NCI-H2081 treated with DMSO at 0.1 percent for 48 hours (cell line): ENCODE results near the gene ZCCHC14.
"Not testable (repeated sequence)": the region's sequence is repeated elsewhere in the genome, so short reads cannot be mapped to it uniquely, and the experiment has no call there.

Source experiments
- DNase-seq: peaks from one replicate; lab custom pipeline; 2025; lab: John Stamatoyannopoulos, UW

ZCCHC14 gene

GRCh38 chr16:87382023-87382785 lies 110.6 kb downstream of the ZCCHC14 start:
- no peak for DNase-seq

- no peak for DNase-seq
Observed at GRCh38 chr16:87380881-87381280, 111.9 kb downstream of the ZCCHC14 start.

- DNase-seq: no peak
Observed at GRCh38 chr16:87380403-87380802, 112.4 kb downstream of the ZCCHC14 start.

GRCh38 chr16:87379312-87379752 lies 113.5 kb downstream of the ZCCHC14 start:
- DNase-seq: not testable (repeated sequence)

GRCh38 chr16:87376660-87377059 lies 116.2 kb downstream of the ZCCHC14 start:
- no peak for DNase-seq

- DNase-seq: no peak
Observed at GRCh38 chr16:87375426-87376135, 117.2 kb downstream of the ZCCHC14 start.

- DNase-seq: no peak
Observed at GRCh38 chr16:87374313-87374712, 118.5 kb downstream of the ZCCHC14 start.

GRCh38 chr16:87372305-87372704 lies 120.5 kb downstream of the ZCCHC14 start:
- DNase-seq: no peak

GRCh38 chr16:87371261-87371866 lies 121.5 kb downstream of the ZCCHC14 start:
- no peak for DNase-seq

GRCh38 chr16:87369796-87370719 lies 122.8 kb downstream of the ZCCHC14 start:
- DNase-seq: no peak

- no peak for DNase-seq
Observed at GRCh38 chr16:87369117-87369765, 123.6 kb downstream of the ZCCHC14 start.

GRCh38 chr16:87368029-87368770 lies 124.6 kb downstream of the ZCCHC14 start:
- DNase-seq: no peak

- DNase-seq: no peak
Observed at GRCh38 chr16:87367529-87367928, 125.3 kb downstream of the ZCCHC14 start.

GRCh38 chr16:87366930-87367329 lies 125.9 kb downstream of the ZCCHC14 start:
- no peak for DNase-seq

- DNase-seq: no peak
Observed at GRCh38 chr16:87366288-87366687, 126.5 kb downstream of the ZCCHC14 start.

- no peak for DNase-seq
Observed at GRCh38 chr16:87365021-87365713, 127.7 kb downstream of the ZCCHC14 start.

GRCh38 chr16:87363771-87364455 lies 128.9 kb downstream of the ZCCHC14 start:
- DNase-seq: no peak

GRCh38 chr16:87362828-87363559 lies 129.8 kb downstream of the ZCCHC14 start:
- DNase-seq: not testable (repeated sequence)
